Uterus (tissue), 4 donors: ENCODE data around the gene IRF2BPL. TPM values are rescaled to one million over a fixed set of nuclear protein-coding genes. Genes with fewer than 3 reads are reported as not detected.

Source experiments
- DNase-seq, 2 donors: peaks; one replicate each; pipeline ENCODE4 v3.0.0-alpha.2; 2019 to 2020
- H3K27ac ChIP-seq, 2 donors: fragments of 200-600 bp; sonication (generic); 1 replicate in 1 of 2; 2 replicates in 1 of 2; pipeline ENCODE4 v1.5.1; 2016 to 2018
- H3K27me3 ChIP-seq, 2 donors: fragments of 200-600 bp; sonication (generic); one replicate each; pipeline ENCODE4 v1.5.1; 2018 to 2019; ENCODE audit warnings: control low read depth in 1 of 2
- H3K36me3 ChIP-seq, 2 donors: fragments of 200-600 bp; sonication (generic); one replicate each; pipeline ENCODE4 v1.5.1; 2019; ENCODE audit warnings: control low read depth in 1 of 2
- H3K4me1 ChIP-seq, 2 donors: fragments of 200-600 bp; sonication (generic); one replicate each; pipeline ENCODE4 v1.5.1; 2018 to 2019; ENCODE audit warnings: control low read depth in 1 of 2
- H3K4me3 ChIP-seq, 2 donors: fragments of 200-600 bp; sonication (generic); 1 replicate in 1 of 2; 2 replicates in 1 of 2; pipeline ENCODE4 v1.5.1; 2018 to 2019; ENCODE audit warnings: mild to moderate bottlenecking in 1 of 2
- H3K9me3 ChIP-seq, 2 donors: fragments of 200-600 bp; sonication (generic); one replicate each; pipeline ENCODE4 v1.5.1; 2019; ENCODE audit warnings: control low read depth in 1 of 2
- CTCF ChIP-seq, 4 experiments: fragments of 200-600 bp in 2 of 4; fragments of 450-650 bp in 2 of 4; sonication (generic) in 2 of 4; IDR thresholded peaks; one replicate each; pipeline ENCODE4 v1.5.1; 2016 to 2019; ENCODE audit warnings: antibody characterized with exemption in 4 of 4, mild to moderate bottlenecking in 2 of 4, moderate library complexity in 1 of 4
- POLR2A ChIP-seq, 2 donors: fragments of 450-650 bp; IDR thresholded peaks; one replicate each; pipeline ENCODE4 v1.6.1; 2016; ENCODE audit warnings: antibody characterized with exemption in 2 of 2, mild to moderate bottlenecking in 1 of 2, moderate library complexity in 1 of 2
- intact Hi-C: fragments of 100-400 bp; cut with DNase I; formaldehyde crosslinking; loops from one replicate; pipeline ENCODE4 v1.15.1; 2023; ENCODE audit warnings: low total_unique reads
- total RNA-seq, 4 donors: library from RNA; depleted of rRNA in 3 of 4; stranded (reverse); fragments of >200 nt in 3 of 4; gene quantifications; one replicate each; pipeline versions ENCODE4 v1.1.0 to v1.2.4, GENCODE V29; 2014 to 2023
- donor health status: DM: yes; HTN: yes; CAD: no.

IRF2BPL gene
- total RNA-seq, 4 donors from 2014 or later = 15.6 to 60.8 (median 36.6) TPM

- DNase-seq = no peak
- H3K27ac ChIP-seq = no peak overlapping the region
- H3K36me3 ChIP-seq = no peaks in the 10 kb centered on the region
- intact Hi-C loops = no loop called here
- no peaks in the 10 kb centered on the region for H3K27me3 ChIP-seq
- no peak overlapping the region for H3K4me3 ChIP-seq
- TF ChIP-seq POLR2A (IDR thresholded peaks at IDR 0.05) (no peak), CTCF (IDR thresholded peaks at IDR 0.05) (no peak)
- no peaks in the 10 kb centered on the region for H3K9me3 ChIP-seq
- H3K4me1 ChIP-seq = peaks cover 5 to 10% of the 10 kb centered on the region in 2 donors
These were observed 24.4 kb downstream of the IRF2BPL start for GRCh38 chr14:77003960-77004710.

GRCh38 chr14:77002889-77003288, 25.6 kb downstream of the IRF2BPL start:
- Histone ChIP-seq H3K4me1 (peaks cover 0 to 5% of the 10 kb centered on the region in 2 donors), H3K27ac (no peak overlapping the region), H3K9me3 (no peaks in the 10 kb centered on the region), H3K27me3 (no peaks in the 10 kb centered on the region), H3K4me3 (no peak overlapping the region), H3K36me3 (no peaks in the 10 kb centered on the region)
- DNase-seq = no peak
- TF ChIP-seq CTCF (IDR thresholded peaks at IDR 0.05) (no peak), POLR2A (IDR thresholded peaks at IDR 0.05) (no peak)
- intact Hi-C loops = no loop called here

- DNase-seq = no peak
- no peak overlapping the region for H3K27ac ChIP-seq
- H3K36me3 ChIP-seq = no peaks in the 10 kb centered on the region
- H3K4me1 ChIP-seq = peaks cover 0 to 3% of the 10 kb centered on the region in 2 donors
- no peaks in the 10 kb centered on the region for H3K27me3 ChIP-seq
- no peaks in the 10 kb centered on the region for H3K9me3 ChIP-seq
- no peak overlapping the region for H3K4me3 ChIP-seq
- intact Hi-C loops = no loop called here
- TF ChIP-seq CTCF (IDR thresholded peaks at IDR 0.05) = no peak
- no peak for TF ChIP-seq POLR2A (IDR thresholded peaks at IDR 0.05)
These were observed 26.2 kb downstream of the IRF2BPL start for GRCh38 chr14:77002335-77002734.

GRCh38 chr14:77000340-77001270, 27.9 kb downstream of the IRF2BPL start:
- intact Hi-C loops = no loop called here
- TF ChIP-seq CTCF (IDR thresholded peaks at IDR 0.05) (no peak), POLR2A (IDR thresholded peaks at IDR 0.05) (no peak)
- Histone ChIP-seq H3K36me3 (no peaks in the 10 kb centered on the region), H3K4me3 (no peak overlapping the region), H3K27ac (peak overlapping the region; percentile 8 to 29), H3K9me3 (no peaks in the 10 kb centered on the region), H3K4me1 (no peaks in the 10 kb centered on the region), H3K27me3 (no peaks in the 10 kb centered on the region)
- DNase-seq = peak in 1 of 2 donors; percentile 60

GRCh38 chr14:76998910-76999309, 29.6 kb downstream of the IRF2BPL start:
- Histone ChIP-seq H3K4me3 (no peak overlapping the region), H3K36me3 (no peaks in the 10 kb centered on the region), H3K27me3 (no peaks in the 10 kb centered on the region), H3K9me3 (no peaks in the 10 kb centered on the region), H3K27ac (no peak overlapping the region), H3K4me1 (no peaks in the 10 kb centered on the region)
- intact Hi-C loops = no loop called here
- TF ChIP-seq POLR2A (IDR thresholded peaks at IDR 0.05) = no peak
- TF ChIP-seq CTCF (IDR thresholded peaks at IDR 0.05) = no peak
- no peak for DNase-seq
